Glutamatergic neuron (in vitro differentiated cells): ENCODE data around the gene CCDC24. TPM values are rescaled to one million over a fixed set of nuclear protein-coding genes. Genes with fewer than 3 reads are reported as not detected.

Experiments used
- DNase-seq: peaks from one replicate; pipeline ENCODE4 v3.0.0; 2022
- H3K27ac Mint-ChIP-seq: one replicate; pipeline ENCODE4 v1.8.0; 2020; ENCODE audit warnings: mild to moderate bottlenecking, mixed read lengths, inconsistent platforms; ENCODE audit not compliant: unreplicated experiment
- H3K27me3 Mint-ChIP-seq: one replicate; pipeline ENCODE4 v1.8.0; 2020; ENCODE audit warnings: mild to moderate bottlenecking, moderate library complexity, mixed read lengths, inconsistent platforms; ENCODE audit not compliant: unreplicated experiment
- H3K36me3 Mint-ChIP-seq: one replicate; pipeline ENCODE4 v1.8.0; 2020; ENCODE audit warnings: mild to moderate bottlenecking, mixed read lengths, inconsistent platforms; ENCODE audit not compliant: unreplicated experiment
- H3K4me1 Mint-ChIP-seq: one replicate; pipeline ENCODE4 v1.8.0; 2020; ENCODE audit warnings: mild to moderate bottlenecking, low read depth, mixed read lengths, inconsistent platforms; ENCODE audit not compliant: unreplicated experiment
- H3K4me3 Mint-ChIP-seq: one replicate; pipeline ENCODE4 v1.8.0; 2020; ENCODE audit warnings: mild to moderate bottlenecking, mixed read lengths, inconsistent platforms; ENCODE audit not compliant: unreplicated experiment
- H3K9me3 Mint-ChIP-seq: one replicate; pipeline ENCODE4 v1.8.0; 2020; ENCODE audit warnings: mild to moderate bottlenecking, moderate library complexity, mixed read lengths, inconsistent platforms; ENCODE audit not compliant: unreplicated experiment
- CTCF ChIP-seq: fragments of 200-600 bp; sonication (generic); IDR thresholded peaks from one replicate; pipeline ENCODE4 v1.5.0; 2021; ENCODE audit not compliant: partially characterized antibody, unreplicated experiment
- total RNA-seq: library from RNA; stranded (reverse); fragmentation: NEBNext Ultra II Directional; extraction: Animal tissue kit (Norgen Biotek cat#: 25700); gene quantifications from one replicate; pipeline ENCODE4 v1.2.1, GENCODE V29; 2021; ENCODE audit not compliant: unreplicated experiment

CCDC24 gene
- total RNA-seq, 1 donor from 2014 or later: 6.3 TPM

- no peak for TF ChIP-seq CTCF
- Mint-ChIP-seq H3K4me1 (no peaks in the 10 kb centered on the region), H3K27me3 (no peaks in the 10 kb centered on the region), H3K36me3 (no peaks in the 10 kb centered on the region), H3K9me3 (no peaks in the 10 kb centered on the region), H3K27ac (no peak overlapping the region), H3K4me3 (no peak overlapping the region)
- DNase-seq: no peak
Measured at GRCh38 chr1:44016041-44016889, 24.9 kb downstream of the CCDC24 start.

GRCh38 chr1:44016890-44017400, 25.5 kb downstream of the CCDC24 start:
- no peak for DNase-seq
- H3K27ac Mint-ChIP-seq: no peak overlapping the region
- peaks cover 4% of the 10 kb centered on the region for H3K36me3 Mint-ChIP-seq
- TF ChIP-seq CTCF: no peak
- no peaks in the 10 kb centered on the region for H3K4me1 Mint-ChIP-seq
- H3K4me3 Mint-ChIP-seq: no peak overlapping the region
- peaks cover 2% of the 10 kb centered on the region for H3K27me3 Mint-ChIP-seq
- H3K9me3 Mint-ChIP-seq: no peaks in the 10 kb centered on the region

GRCh38 chr1:44019466-44019948, 28.1 kb downstream of the CCDC24 start:
- DNase-seq: peak; percentile 55
- Mint-ChIP-seq H3K4me1 (no peaks in the 10 kb centered on the region), H3K9me3 (no peaks in the 10 kb centered on the region), H3K4me3 (no peak overlapping the region), H3K27me3 (peaks cover 2% of the 10 kb centered on the region), H3K36me3 (peaks cover 4% of the 10 kb centered on the region), H3K27ac (no peak overlapping the region)
- no peak for TF ChIP-seq CTCF

GRCh38 chr1:44020464-44020863, 29.1 kb downstream of the CCDC24 start:
- no peak for DNase-seq
- no peak overlapping the region for H3K4me3 Mint-ChIP-seq
- H3K9me3 Mint-ChIP-seq: peaks cover 2% of the 10 kb centered on the region
- peaks cover 4% of the 10 kb centered on the region for H3K36me3 Mint-ChIP-seq
- H3K4me1 Mint-ChIP-seq: no peaks in the 10 kb centered on the region
- peaks cover 2% of the 10 kb centered on the region for H3K27me3 Mint-ChIP-seq
- no peak overlapping the region for H3K27ac Mint-ChIP-seq
- TF ChIP-seq CTCF: no peak

GRCh38 chr1:44021156-44021555, 29.8 kb downstream of the CCDC24 start:
- Mint-ChIP-seq H3K27ac (no peak overlapping the region), H3K9me3 (peaks cover 2% of the 10 kb centered on the region), H3K4me3 (no peak overlapping the region), H3K27me3 (peaks cover 2% of the 10 kb centered on the region), H3K36me3 (peaks cover 4% of the 10 kb centered on the region), H3K4me1 (no peaks in the 10 kb centered on the region)
- no peak for TF ChIP-seq CTCF
- no peak for DNase-seq
